Osteoblast (primary cell): Measurements from ENCODE around the gene KIF16B. TPM values are rescaled to one million over a fixed set of nuclear protein-coding genes. Genes with fewer than 3 reads are reported as not detected.

Experiments used
- DNase-seq: peaks from one replicate; pipeline ENCODE4 v3.0.0; 2011; ENCODE audit warnings: low spot score, mixed read lengths; ENCODE audit not compliant: insufficient read length; ENCODE audit errors: missing footprints
- H2AFZ ChIP-seq: 2 replicates; pipeline ENCODE4 v1.6.0; 2011; ENCODE audit warnings: mild to moderate bottlenecking, low read length
- H3K27ac ChIP-seq: 2 replicates; pipeline ENCODE4 v1.5.1; 2011; ENCODE audit warnings: mild to moderate bottlenecking, low read depth, low read length, moderate library complexity
- H3K27me3 ChIP-seq: 2 replicates; pipeline ENCODE4 v1.6.0; 2012; ENCODE audit warnings: mild to moderate bottlenecking, control low read depth, inconsistent platforms, low read length, moderate library complexity; ENCODE audit not compliant: insufficient read depth
- H3K36me3 ChIP-seq: 2 replicates; pipeline ENCODE4 v1.5.1; 2011; ENCODE audit warnings: mild to moderate bottlenecking, low read length, control low read depth, moderate library complexity; ENCODE audit not compliant: insufficient read depth
- H3K4me1 ChIP-seq: 2 replicates; pipeline ENCODE4 v1.5.1; 2011; ENCODE audit warnings: mild to moderate bottlenecking, low read length, control low read depth, moderate library complexity; ENCODE audit not compliant: insufficient read depth
- H3K4me2 ChIP-seq: 2 replicates; pipeline ENCODE4 v1.6.0; 2011; ENCODE audit warnings: mild to moderate bottlenecking, low read length; ENCODE audit not compliant: insufficient read depth
- H3K4me3 ChIP-seq: fragments of 200-600 bp; sonication (generic); 3 replicates; pipeline ENCODE4 v1.5.1; 2012; ENCODE audit warnings: mild to moderate bottlenecking, low read length, inconsistent platforms; ENCODE audit not compliant: insufficient read depth
- H3K79me2 ChIP-seq: 2 replicates; pipeline ENCODE4 v1.6.0; 2012; ENCODE audit warnings: mild to moderate bottlenecking, low read length, control low read depth, inconsistent platforms; ENCODE audit not compliant: insufficient read depth
- H3K9me3 ChIP-seq: 2 replicates; pipeline ENCODE4 v1.5.1; 2011; ENCODE audit warnings: low read depth, low read length, control low read depth
- H4K20me1 ChIP-seq: 2 replicates; pipeline ENCODE4 v1.6.0; 2012; ENCODE audit warnings: mild to moderate bottlenecking, low read length, control low read depth; ENCODE audit not compliant: insufficient read depth
- total RNA-seq: library from RNA; depleted of rRNA; stranded (reverse); fragments of >200 nt; gene quantifications from 2 replicates; pipeline ENCODE4 v1.2.3, GENCODE V29; 2012
- TF ChIP-seq, protein P1 (sequence below): IDR thresholded peaks from 2 replicates; pipeline ENCODE4 v1.5.1; 2011; ENCODE audit warnings: mild to moderate bottlenecking, low read depth, low read length, moderate library complexity; ENCODE audit errors: extremely low read depth

KIF16B gene
- total RNA-seq, 1 donor: 9.0 TPM

DNA sequence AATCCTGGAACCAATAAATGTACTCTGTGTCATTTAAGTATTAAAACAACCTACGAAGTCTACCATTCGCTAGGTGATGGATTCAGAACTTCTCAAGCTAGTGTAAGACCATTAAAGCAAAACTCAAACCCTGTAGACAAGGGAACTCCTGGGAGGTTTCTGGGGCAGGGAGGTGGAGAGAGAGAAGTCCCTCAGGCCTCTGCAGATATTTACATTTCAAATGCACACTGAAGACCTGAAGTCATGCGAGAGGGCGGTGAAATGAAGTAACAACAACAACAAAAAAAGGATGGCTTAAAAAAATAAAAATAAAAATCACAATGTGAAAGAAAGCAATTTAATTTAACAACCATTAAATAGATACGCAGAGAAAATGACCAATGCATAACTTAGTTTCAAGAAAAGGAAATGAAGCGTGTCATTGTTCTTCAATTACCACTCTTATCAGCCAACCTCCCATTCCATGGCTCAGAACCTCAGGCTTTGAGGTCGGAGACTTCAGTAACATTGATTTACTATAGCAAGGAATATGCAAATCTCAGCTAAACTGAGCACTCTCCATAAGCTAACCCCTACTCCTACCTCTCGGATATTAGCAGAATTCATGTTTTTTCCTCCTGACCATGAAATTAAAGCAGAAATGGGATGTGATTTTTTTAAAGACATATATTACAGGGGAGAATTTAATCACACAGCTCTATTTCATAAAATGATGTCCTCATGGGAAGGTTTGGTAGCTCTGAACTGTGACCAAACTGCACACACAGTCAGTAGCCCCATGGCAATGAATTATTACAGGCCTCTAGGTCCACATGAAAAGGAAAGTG, 140.6 kb downstream of the KIF16B start:
- Histone ChIP-seq H3K79me2 (no peaks in the 10 kb centered on the region), H3K4me1 (no peaks in the 10 kb centered on the region), H3K4me3 (no peak overlapping the region), H2AFZ (no peak overlapping the region), H3K27ac (no peak overlapping the region), H3K4me2 (no peak overlapping the region), H3K27me3 (no peaks in the 10 kb centered on the region), H4K20me1 (no peaks in the 10 kb centered on the region), H3K36me3 (no peaks in the 10 kb centered on the region), H3K9me3 (no peaks in the 10 kb centered on the region)
- TF ChIP-seq, protein P1, sequence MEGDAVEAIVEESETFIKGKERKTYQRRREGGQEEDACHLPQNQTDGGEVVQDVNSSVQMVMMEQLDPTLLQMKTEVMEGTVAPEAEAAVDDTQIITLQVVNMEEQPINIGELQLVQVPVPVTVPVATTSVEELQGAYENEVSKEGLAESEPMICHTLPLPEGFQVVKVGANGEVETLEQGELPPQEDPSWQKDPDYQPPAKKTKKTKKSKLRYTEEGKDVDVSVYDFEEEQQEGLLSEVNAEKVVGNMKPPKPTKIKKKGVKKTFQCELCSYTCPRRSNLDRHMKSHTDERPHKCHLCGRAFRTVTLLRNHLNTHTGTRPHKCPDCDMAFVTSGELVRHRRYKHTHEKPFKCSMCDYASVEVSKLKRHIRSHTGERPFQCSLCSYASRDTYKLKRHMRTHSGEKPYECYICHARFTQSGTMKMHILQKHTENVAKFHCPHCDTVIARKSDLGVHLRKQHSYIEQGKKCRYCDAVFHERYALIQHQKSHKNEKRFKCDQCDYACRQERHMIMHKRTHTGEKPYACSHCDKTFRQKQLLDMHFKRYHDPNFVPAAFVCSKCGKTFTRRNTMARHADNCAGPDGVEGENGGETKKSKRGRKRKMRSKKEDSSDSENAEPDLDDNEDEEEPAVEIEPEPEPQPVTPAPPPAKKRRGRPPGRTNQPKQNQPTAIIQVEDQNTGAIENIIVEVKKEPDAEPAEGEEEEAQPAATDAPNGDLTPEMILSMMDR: no peak
- DNase-seq: no peak

DNA sequence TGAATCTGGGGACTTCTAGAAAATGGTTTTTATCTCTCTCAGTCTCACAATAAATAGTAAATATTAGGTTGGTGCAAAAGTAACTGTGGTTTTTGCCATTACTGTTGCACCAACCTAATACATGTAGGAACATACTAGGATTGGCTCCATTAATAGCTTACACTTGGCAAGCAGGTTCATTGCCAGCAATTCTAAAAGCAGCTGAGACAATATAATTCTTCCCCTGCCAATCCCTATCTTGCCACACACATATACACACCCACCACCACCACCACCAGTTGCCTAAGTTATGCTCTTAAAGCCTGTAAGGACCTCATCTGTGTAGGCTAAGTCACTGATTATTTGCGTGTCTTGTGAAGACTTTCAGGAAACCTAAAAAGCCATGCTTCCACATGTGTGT, 145.1 kb downstream of the KIF16B start:
- Histone ChIP-seq H3K4me3 (no peak overlapping the region), H3K27ac (no peak overlapping the region), H3K36me3 (no peaks in the 10 kb centered on the region), H4K20me1 (no peaks in the 10 kb centered on the region), H3K9me3 (no peaks in the 10 kb centered on the region), H3K79me2 (no peaks in the 10 kb centered on the region), H3K27me3 (no peaks in the 10 kb centered on the region), H3K4me2 (no peak overlapping the region), H2AFZ (no peak overlapping the region), H3K4me1 (no peaks in the 10 kb centered on the region)
- TF ChIP-seq, protein P1: no peak
- DNase-seq: no peak

DNA sequence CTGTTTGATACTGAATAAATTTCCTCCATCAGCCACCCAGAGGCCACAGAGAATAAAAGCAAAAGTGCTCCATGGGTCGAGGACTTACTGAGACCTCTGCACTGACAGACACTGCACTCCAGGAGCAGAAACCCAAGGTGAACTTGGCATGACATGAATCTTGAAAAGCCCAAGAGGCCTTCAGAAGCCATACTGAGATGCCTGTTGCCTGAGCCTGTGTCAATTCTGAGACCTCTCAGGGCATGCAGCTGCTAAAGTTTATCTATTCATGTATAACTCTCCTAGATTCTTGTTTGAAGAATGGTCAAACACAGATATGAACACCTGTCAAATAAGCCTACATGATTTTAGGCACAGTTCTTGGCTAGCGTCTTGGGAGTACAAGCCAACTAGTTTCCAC, 145.7 kb downstream of the KIF16B start:
- H3K36me3 ChIP-seq: no peaks in the 10 kb centered on the region
- H3K4me2 ChIP-seq: no peak overlapping the region
- H3K4me1 ChIP-seq: no peaks in the 10 kb centered on the region
- no peaks in the 10 kb centered on the region for H3K27me3 ChIP-seq
- H3K9me3 ChIP-seq: no peaks in the 10 kb centered on the region
- H3K79me2 ChIP-seq: no peaks in the 10 kb centered on the region
- H2AFZ ChIP-seq: no peak overlapping the region
- no peak overlapping the region for H3K4me3 ChIP-seq
- DNase-seq: no peak
- no peak overlapping the region for H3K27ac ChIP-seq
- no peaks in the 10 kb centered on the region for H4K20me1 ChIP-seq
- TF ChIP-seq, protein P1: no peak

DNA sequence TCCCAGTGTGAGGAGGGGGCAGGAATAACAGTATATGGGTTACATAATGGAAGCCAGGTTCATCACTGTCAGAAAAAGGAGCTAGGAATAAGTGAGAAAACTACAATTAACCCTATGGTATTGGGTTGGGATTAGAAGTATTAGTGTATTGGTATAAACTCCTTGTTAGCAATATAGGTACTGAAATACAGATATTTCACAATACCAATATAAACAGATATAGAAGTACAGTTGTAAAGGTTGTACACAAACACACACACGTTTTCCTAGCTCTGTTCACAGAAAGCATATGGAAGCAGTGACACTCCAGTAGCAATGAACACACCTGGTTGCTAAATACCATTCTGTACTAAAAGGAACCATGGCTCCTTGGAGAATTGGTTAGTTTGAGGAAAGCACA, 148.5 kb downstream of the KIF16B start:
- H3K79me2 ChIP-seq: no peaks in the 10 kb centered on the region
- no peaks in the 10 kb centered on the region for H3K4me1 ChIP-seq
- H3K27me3 ChIP-seq: no peaks in the 10 kb centered on the region
- H3K4me3 ChIP-seq: no peak overlapping the region
- no peak overlapping the region for H3K4me2 ChIP-seq
- no peak overlapping the region for H3K27ac ChIP-seq
- no peaks in the 10 kb centered on the region for H3K36me3 ChIP-seq
- H3K9me3 ChIP-seq: no peaks in the 10 kb centered on the region
- TF ChIP-seq, protein P1: no peak
- H4K20me1 ChIP-seq: no peaks in the 10 kb centered on the region
- DNase-seq: no peak
- no peak overlapping the region for H2AFZ ChIP-seq
